Erythroblast (primary cell): ENCODE measurements around the gene BCAP29.

Source experiments
- GATA1 ChIP-seq: IDR thresholded peaks from 2 replicates; pipeline ENCODE4 v1.6.1; 2011; ENCODE audit warnings: low read depth, mild to moderate bottlenecking, control low read depth, low read length, moderate library complexity
- POLR2A ChIP-seq: IDR thresholded peaks from 2 replicates; pipeline ENCODE4 v1.6.1; 2011; ENCODE audit warnings: mild to moderate bottlenecking, low read length

DNA sequence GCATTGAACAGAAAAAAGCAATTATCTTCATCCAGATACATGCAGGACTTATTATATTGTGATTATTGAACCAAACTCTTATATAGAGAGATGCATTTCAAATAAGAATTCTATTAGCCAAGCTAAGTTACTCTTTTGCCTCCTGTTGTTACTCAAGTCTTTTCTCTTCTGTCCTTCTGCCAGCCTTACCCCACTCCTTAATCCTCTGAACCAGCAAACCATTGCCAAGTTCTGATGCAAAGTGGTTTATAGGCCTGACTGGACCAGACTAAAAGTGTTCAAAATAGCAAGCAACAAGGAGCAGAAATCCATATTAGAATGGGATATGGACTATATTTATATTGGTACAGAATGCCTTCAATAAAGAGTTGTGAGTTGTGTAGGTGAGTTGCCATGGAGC lies 78.4 kb downstream of the BCAP29 start:
- TF ChIP-seq POLR2A (no peak), GATA1 (no peak)
